Renal cortex interstitium (tissue), 3 donors: Measurements from ENCODE around the gene TEX11. TPM values are rescaled to one million over a fixed set of nuclear protein-coding genes. Genes with fewer than 3 reads are reported as not detected.

Experiments
- polyA plus RNA-seq, 3 donors: library from polyadenylated mRNA; unstranded; fragments of 120-200 nt; gene quantifications; one replicate each; pipeline ENCODE4 v1.2.1, GENCODE V29; 2013; ENCODE audit not compliant: insufficient read length in 3 of 3

Gene TEX11
- polyA plus RNA-seq, 3 donors: 0.15 to 0.20 TPM; not detected in 1

Other genes starting within 250 kb of the TEX11 start
- gene SLC7A3, start 22.4 kb upstream of the TEX11 start, polyA plus RNA-seq: 1 to 10 TPM; 2.1 to 2.8 (median 2.1) TPM
- 10 to 100 TPM; 49.2 to 56.4 (median 54.7) TPM for gene SNX12, start 159.6 kb upstream of the TEX11 start, polyA plus RNA-seq
- 10 to 100 TPM; 22.9 to 25.3 (median 24.7) TPM for gene FOXO4, start 187.1 kb upstream of the TEX11 start, polyA plus RNA-seq
- not detected for gene CXorf65, start 198.0 kb upstream of the TEX11 start, polyA plus RNA-seq
- 1 to 10 TPM in 2 of 3 donors, under 1 TPM in 1; 1.00 to 1.4 (median 1.2) TPM for gene IL2RG, start 202.9 kb upstream of the TEX11 start, polyA plus RNA-seq
- gene MED12, start 209.9 kb upstream of the TEX11 start, polyA plus RNA-seq: 10 to 100 TPM; 35.7 to 53.1 (median 47.8) TPM
- gene NLGN3, start 236.1 kb upstream of the TEX11 start, polyA plus RNA-seq: 1 to 10 TPM; 3.9 to 6.3 (median 4.0) TPM